GM19025 (cell line): ENCODE results near the gene RAB4B.
A peak's percentile ranks its signal among the peaks of the same experiment; 100 is the strongest.
"Not testable (repeated sequence)": the region's sequence is repeated elsewhere in the genome, so short reads cannot be mapped to it uniquely, and the experiment has no call there.

Source experiments
- ATAC-seq: cut with Tn5 transposase; IDR thresholded peaks from one replicate; pipeline ENCODE4 v1.9.1; 2021; ENCODE audit warnings: mild to moderate bottlenecking, low read depth, moderate library complexity; ENCODE audit not compliant: unreplicated experiment

Gene RAB4B

DNA sequence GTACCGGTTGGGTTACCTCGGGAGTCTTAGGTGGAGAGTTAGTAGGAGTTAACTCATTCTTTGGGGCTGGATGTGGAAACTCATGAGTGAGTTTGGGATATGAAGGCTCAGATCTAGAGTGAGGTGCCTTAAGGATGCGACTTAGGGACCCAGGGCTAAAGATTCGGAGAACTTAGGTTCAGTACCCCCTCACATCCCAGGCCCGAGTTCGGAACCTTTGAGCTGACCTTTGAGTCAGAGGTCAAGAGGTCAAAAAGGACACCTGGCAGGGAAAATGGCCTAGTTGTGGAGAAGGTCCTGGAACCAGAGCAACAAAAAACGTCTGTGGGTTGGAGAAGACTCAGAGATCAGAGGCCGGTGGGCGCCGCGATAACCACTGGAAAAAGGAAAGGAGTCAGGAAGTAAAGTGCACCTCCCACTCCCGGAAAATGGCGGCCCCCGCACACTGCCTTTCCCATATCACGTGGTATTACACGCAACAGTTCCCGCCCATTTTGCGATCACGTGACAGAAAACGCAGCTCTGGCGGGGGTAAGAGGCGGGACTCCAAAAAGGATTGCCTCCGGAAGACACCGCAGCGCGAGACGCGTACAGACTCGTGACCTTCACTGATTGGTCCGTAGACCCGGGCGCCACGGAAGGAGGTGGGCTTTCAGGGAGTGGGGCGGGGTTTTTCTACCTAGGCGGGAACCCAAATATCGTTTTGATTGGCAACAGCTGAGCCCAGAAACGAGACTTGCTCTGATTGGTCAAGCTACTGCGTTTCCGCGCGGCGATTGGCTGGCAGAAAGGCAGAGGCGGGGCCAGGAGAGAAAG lies 27.8 kb upstream of the RAB4B start, which contains the start of gene ACTMAP:
Gene ACTMAP, minus strand, starts transcription at position 420 of the 816 bp plus-strand sequence. CDS start 674 bp downstream, outside the sequence.
- ATAC-seq = peak; percentile 80

DNA sequence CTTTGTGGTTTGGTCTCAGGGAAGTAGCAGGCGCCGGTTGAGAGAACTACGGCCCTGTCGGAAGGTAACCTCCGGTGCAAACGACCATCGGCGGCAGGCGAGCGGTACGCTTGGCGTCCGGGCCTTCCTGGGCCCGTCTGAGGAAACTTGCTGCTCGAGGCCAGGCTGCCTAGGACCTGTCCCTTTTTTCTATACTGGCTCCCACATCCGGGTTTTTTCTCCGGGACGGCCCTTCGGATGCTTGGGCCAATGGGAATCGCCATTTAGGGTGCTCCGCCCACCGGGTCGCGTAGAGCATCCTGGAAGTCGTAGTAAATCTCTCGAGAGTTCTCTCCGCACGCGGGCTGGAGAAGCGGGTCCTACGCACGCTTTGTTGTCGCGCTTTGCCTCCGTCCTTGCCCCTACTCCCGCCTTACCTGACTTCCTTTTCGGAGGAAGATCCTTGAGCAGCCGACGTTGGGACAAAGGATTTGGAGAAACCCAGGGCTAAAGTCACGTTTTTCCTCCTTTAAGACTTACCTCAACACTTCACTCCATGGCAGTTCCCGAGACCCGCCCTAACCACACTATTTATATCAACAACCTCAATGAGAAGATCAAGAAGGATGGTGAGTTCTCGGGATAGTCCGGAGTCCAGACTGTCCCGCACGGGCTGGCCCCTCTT lies 27.0 kb upstream of the RAB4B start, which contains the start of gene SNRPA:
Gene SNRPA, plus strand, starts transcription at position 330 of the 664 bp plus-strand sequence. Its CDS starts 206 bp downstream, at position 536.
- ATAC-seq = peak; percentile 37

DNA sequence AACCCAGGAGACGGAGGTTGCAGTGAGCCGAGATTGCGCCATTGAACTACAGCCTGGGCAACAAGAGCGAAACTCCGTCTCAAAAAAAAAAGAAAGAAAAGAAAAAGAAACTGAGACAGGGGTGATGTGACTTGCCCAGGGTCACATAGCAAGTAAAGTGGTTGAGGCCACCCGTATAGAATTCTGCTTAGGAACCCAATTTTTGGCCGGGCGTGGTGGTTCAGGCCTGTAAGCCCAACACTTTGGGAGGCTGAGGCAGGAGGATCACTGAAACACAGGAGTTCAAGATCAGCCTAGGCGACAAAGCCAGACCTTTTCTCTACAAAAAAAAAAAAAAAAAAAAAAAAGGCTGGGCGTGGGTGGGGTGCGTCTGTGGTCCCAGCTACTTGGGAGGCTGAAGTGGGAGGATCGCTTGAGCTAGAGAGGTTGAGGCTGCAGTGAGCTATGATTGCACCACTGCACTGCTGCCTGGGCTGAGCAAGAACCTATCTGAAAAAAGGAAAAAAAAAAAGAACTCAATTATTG lies 25.7 kb upstream of the RAB4B start:
- ATAC-seq = no peak

DNA sequence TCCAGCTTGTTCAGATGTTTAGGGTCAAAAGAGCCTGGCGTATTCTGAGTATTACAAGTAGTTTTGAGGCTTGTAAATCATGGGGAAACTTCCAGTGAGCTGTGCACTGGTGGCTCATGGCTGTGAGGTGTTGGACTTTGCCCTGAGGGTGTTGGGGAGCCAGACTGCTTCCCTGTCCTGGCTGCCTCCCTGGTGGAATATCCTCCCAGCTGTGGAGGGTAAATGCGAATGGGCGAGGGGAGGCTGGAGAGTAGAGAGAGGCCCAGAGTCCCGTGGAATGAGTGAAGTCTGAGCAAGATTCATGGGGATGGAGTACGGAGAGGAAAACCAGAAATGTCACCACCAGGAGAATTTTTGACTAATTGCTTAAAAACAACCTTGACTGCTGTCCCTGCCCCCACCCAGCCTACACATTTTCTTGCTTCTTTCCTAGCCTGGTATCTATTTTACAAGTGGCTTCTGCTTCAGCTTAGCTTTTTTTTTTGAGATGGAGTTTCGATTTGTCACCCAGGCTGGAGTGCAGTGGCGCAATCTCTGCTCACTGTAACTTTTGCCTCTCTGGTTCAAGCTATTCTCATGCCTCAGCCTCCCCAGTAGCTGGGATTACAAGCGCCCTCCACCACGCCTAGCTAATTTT lies 23.3 kb upstream of the RAB4B start:
- ATAC-seq = no peak

DNA sequence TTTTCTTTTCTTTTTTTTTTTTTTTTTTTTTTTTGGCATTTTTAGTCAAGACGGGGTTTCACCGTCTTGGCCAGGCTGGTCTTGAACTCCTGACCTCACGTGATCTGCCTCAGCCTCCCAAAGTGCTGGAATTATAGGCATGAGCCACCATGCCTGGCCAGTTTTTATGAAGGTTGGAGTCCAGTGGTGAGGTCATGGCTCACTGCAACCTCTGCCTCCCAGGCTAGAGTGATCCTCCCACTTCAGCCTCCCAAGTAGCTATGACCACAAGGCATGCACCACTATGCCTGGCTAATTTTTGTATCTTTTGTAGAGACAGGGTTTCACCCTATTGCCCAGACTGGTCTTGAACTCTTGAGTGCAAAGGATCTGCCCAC lies 22.8 kb upstream of the RAB4B start:
- no peak for ATAC-seq

DNA sequence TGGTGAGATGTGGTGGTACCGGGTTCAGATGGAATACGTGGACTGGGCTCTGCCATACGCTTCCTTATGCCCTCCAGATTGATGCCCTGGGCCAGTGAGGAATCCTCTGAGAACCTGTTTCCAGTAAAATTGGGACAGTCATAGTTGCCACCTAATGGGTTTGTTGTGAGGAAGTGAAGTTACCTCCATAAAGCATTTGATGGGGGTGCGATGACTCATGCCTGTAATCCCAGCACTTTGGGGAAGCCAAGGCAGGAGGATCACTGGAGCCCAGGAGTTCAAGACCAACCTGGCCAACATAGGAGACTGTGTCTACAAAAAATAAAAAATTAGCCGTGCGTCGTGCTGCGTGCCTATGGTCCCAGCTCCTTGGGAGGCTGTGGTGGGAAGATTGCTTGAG lies 22.3 kb upstream of the RAB4B start:
- no peak for ATAC-seq

DNA sequence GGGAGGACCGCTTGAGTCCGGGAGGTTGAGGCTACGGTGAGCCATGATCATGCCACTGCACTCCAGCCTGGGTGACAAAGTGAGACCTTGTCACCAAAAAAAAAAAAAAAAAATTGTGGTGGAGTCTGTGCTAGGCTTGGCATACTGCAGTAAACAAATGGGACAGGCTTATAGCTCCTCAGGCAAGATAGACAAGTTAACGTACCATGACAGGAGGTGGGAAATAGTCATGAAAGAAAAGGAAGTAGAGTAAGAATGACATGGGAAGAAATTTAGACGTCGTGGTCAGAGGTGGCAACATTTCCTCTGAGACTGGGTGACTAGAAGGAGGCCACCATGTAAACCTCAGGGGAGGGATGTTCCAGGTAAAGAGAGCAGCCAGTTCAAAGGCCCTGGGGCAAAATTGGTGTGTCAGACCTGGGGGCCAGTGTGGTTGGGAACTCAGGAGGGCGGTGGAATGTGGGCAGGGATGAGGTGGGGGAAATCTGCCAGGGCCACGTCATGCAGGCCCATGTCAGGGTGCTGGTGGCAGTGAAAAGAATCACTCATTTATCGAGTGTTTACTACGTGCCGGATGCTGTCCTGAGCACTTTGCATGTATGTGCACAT lies 21.4 kb upstream of the RAB4B start:
- no peak for ATAC-seq

DNA sequence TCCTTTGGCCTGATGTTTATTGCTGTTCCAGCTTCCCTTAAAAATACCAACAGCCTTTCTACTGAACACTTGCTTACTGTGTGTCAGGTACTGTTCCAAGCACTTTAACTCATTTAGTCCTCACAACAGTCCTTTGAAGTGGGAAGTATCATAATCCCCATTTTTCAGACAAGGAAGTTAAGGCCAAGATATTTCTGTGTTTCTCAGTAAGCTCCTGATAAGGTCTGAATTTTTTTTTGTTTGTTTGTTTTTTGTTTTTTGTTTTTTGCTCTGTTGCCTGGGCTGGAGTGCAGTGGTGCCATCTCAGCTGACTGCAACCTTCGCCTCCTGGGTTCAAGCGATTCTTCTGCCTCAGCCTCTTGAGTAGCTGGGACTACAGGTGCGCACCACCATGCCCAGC lies 19.6 kb upstream of the RAB4B start:
- ATAC-seq = no peak

DNA sequence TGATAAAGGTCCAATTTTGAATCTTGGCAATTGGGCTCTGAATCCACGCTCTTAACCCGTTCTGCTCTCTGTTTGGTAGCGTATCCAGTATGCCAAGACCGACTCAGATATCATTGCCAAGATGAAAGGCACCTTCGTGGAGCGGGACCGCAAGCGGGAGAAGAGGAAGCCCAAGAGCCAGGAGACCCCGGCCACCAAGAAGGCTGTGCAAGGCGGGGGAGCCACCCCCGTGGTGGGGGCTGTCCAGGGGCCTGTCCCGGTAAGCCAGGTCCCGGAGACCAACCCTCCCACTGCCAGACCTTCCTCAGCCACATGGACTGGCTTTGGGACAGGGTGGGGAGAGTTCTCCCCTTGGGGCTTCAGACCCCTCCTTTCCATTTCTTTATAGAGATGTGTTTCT lies 18.7 kb upstream of the RAB4B start:
- no peak for ATAC-seq

DNA sequence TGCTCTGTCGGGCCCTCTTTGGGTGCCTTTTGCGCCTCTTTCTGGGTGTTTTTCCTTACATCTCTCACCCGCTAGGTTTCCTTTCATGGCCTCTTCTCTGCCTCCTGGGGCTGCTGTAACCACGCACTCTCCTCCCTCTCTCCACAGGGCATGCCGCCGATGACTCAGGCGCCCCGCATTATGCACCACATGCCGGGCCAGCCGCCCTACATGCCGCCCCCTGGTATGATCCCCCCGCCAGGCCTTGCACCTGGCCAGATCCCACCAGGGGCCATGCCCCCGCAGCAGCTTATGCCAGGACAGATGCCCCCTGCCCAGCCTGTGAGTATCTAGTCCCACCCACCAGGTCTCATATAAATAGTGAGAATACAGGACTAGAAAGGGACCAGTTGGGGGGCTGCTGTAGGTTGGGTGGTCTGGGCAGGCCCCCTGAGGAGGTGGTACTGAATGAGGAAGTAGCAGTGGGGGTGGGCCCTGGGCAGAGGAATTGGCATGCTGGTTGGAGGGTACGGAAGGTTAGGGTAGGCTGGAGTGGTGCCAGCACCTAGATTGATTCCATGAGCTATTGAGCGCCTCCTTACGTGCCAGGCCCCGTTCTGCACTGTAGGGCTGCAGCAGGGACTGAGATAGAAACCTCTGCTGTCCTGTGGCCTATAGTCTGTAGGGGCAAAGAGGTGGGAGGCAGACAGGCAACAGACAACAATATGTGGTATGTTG lies 15.1 kb upstream of the RAB4B start:
- no peak for ATAC-seq

DNA sequence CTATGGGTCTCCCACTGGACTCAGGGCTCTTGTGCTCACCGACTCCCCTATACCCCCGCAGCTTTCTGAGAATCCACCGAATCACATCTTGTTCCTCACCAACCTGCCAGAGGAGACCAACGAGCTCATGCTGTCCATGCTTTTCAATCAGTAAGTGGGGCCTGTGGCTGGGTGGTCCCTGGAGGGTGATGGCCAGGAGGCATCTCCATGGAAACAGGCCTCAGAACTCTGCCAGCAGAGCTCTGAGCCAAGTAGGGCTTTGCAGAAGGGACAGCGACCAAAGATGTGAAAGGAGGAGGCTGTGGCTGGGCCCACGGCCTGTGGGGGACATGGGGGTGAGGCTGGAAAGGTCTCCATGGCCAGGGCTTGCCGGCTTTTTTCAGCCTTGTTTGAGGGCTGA lies 14.5 kb upstream of the RAB4B start:
- no peak for ATAC-seq

DNA sequence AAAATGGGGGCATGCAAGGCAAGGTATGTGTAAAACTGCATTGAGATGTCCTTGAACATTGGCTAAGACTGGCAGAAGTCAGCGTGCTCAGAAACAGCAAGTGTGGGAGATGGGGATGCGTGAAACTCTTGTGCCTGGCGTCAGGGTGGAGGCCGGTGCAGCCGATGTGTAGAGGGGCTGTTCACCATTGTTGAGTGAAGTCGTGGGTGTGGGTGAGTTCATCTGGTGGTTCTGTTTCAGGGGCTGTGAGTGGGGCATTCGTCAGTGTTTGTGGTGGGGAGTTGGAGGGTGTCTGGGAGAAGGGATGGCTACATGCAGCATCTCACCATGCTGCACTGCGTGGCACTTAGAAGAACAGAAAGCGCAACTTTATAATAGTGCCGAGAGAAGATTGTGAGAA lies 14.1 kb upstream of the RAB4B start:
- no peak for ATAC-seq

DNA sequence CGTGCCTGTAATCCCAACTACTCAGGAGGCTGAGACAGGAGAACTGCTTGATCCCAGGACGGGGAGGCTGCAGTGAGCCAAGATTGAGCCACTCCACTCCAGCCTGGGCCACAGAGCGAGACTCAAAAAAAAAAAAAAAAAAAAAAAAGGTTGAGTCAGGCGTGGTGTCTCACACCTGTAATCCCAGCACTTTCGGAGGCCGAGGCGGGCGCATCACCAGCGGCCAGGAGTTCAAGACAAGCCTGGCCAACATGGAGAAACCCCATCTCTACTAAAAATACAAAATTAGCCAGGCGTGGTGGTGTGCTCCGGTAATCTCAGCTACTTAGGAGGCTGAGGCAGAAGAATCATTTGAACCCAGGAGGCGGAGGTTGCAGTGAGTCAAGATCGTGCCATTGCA lies 11.7 kb upstream of the RAB4B start:
- ATAC-seq = not testable (repeated sequence)

DNA sequence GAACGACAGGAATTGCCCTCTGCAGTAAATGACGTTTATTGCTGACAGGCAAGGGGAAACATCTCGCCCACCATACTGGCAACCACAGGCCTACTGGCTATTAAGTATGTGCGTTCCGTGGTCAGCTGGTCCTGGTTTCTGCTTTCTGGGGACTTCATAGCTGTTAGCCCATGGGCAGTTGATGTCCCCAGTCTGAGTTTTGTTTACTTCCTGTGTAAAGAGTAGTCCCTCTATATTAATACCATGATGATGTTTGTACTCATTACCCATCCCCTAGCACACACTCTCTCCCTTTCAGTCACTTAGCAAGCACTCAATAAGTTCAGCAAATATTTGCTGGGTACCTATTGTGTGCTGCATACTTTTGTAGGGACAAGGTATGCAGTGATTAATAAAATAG lies 9.2 kb upstream of the RAB4B start:
- no peak for ATAC-seq

DNA sequence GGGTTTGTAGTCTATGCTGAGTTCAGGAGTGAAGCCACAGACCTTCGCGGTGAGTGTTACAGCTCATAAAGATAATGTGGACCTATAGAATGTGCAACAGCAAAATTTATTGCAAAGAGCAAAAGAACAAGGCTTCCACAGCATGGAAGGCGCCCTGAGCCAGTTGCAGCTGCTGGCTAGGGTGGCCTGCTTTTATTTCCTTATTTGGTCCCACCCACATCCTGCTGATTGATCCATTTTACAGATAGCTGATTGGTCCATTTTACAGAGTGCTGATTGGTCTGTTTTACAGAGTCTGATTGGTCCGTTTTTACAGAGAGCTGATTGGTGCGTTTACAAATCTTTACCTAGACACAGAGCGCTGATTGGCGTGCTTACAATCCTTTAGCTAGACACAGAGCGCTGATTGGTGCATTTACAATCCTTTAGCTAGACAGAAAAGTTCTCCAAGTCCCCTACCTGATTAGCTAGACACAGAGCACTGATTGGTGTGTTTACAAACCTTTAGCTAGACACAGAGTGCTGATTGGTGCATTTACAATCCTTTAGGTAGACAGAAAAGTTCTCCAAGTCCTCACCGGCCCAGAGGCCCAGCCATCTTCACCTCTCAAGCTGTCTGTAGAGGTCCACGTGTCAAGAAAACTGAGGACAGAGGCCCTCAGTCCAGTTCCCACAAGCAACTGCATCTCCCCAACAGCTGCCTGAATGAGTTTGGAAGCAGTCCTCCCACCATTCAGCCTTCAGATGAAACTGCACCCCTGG lies 6.8 kb upstream of the RAB4B start:
- not testable (repeated sequence) for ATAC-seq

DNA sequence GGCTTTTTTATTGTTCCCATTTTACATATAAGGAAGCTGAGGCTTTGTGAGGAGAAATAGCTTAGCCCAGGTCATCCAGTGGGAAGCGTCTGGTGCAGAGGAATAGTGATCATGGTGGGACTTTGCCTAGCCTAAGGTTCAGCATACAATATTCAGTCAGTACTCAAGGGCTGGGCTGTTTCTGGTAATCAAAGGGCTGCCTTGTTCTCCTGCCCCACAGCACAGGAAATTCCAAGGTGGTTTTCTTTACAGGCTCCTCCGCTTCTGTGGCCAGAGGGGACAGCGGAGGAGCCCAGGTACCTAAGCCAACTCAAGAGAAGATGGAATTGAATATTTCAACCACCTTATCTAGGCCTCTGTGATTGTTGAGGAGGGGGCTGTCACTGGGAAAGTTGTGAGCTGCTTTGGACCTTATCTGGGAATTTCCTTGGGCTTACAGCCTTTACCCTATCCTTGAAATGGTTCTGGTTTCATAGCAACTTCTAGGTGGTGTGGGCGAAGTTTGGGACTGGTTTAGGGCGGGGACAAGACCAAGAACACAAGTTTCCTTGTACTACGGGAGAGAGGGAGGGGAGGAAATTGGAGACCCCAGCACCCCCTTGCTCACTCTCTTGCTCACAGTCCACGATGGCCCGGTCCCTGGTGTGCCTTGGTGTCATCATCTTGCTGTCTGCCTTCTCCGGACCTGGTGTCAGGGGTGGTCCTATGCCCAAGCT lies 3.0 kb upstream of the RAB4B start, which contains the start of gene MIA:
Gene MIA, plus strand, starts transcription at position 606 of the 716 bp plus-strand sequence. Its CDS starts 22 bp downstream, at position 628.
- no peak for ATAC-seq

DNA sequence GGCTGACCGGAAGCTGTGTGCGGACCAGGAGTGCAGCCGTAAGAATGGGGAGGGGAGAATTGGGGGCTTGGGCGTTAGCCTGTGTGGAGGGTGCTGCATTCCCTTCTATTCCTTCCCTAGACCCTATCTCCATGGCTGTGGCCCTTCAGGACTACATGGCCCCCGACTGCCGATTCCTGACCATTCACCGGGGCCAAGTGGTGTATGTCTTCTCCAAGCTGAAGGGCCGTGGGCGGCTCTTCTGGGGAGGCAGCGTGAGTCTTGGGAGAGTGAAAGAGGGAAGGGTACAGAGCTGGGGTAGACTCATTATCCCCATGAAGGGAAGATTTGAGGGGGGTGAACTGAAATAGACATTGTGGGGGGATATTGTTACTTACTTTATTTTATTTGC lies 2.4 kb upstream of the RAB4B start:
- ATAC-seq = no peak

DNA sequence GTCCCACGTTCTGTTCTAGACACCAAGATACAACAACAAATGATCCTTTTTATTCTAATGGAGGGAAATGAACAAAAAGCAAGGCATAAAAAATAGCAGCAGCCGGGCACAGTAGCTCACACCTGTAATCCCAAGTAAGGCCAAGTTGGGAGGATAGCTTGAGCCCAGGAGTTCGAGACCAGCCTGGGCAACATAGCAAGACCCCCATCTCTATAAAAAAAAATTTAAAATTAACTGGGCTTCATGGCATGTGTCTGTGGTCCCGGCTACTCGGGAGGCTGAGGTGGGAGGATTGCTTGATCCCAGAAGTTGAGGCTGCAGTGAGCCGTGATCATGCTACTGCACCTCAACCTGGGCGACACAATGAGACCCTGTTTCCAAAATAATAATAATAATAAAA lies 1.7 kb upstream of the RAB4B start:
- no peak for ATAC-seq
